HFF-Myc (cell line): ENCODE data around the gene HSPB3.
"Not testable (repeated sequence)": the region's sequence is repeated elsewhere in the genome, so short reads cannot be mapped to it uniquely, and the experiment has no call there.

Experiments used
- DNase-seq: peaks from one replicate; pipeline ENCODE4 v3.0.0-alpha.2; 2011; ENCODE audit warnings: low read depth; ENCODE audit errors: extremely low read depth
- H3K4me3 ChIP-seq: replicated peaks from 2 replicates; pipeline ENCODE4 v1.5.1; 2011; ENCODE audit warnings: low read depth, mild to moderate bottlenecking, control low read depth, low read length
- CTCF ChIP-seq: IDR thresholded peaks from 2 replicates; pipeline ENCODE4 v1.5.1; 2012; ENCODE audit warnings: mild to moderate bottlenecking, low read depth, low read length, control low read depth; ENCODE audit errors: missing control alignments

Gene HSPB3

GRCh38 chr5:54421976-54422375 is 33.5 kb upstream of the HSPB3 start:
- no peak for TF ChIP-seq CTCF
- DNase-seq = no peak
- no peak overlapping the region for H3K4me3 ChIP-seq

GRCh38 chr5:54425258-54425657 is 30.2 kb upstream of the HSPB3 start:
- no peak for DNase-seq
- TF ChIP-seq CTCF = no peak
- no peak overlapping the region for H3K4me3 ChIP-seq

GRCh38 chr5:54426209-54426608 is 29.3 kb upstream of the HSPB3 start:
- DNase-seq = no peak
- TF ChIP-seq CTCF = no peak
- H3K4me3 ChIP-seq = no peak overlapping the region

- DNase-seq, H3K4me3 ChIP-seq: not testable (repeated sequence)
Measured at GRCh38 chr5:54434650-54435049, 20.8 kb upstream of the HSPB3 start.

GRCh38 chr5:54438620-54439389 is 16.7 kb upstream of the HSPB3 start:
- no peak for DNase-seq
- H3K4me3 ChIP-seq = no peak overlapping the region
- no peak for TF ChIP-seq CTCF

GRCh38 chr5:54440456-54440893 is 15.0 kb upstream of the HSPB3 start:
- no peak for TF ChIP-seq CTCF
- no peak overlapping the region for H3K4me3 ChIP-seq
- DNase-seq = no peak

GRCh38 chr5:54442271-54442670 is 13.2 kb upstream of the HSPB3 start:
- no peak overlapping the region for H3K4me3 ChIP-seq
- DNase-seq = no peak

More at GRCh38 chr5:54442271-54442670, 13.2 kb upstream of the HSPB3 start:
- TF ChIP-seq CTCF = no peak
